GM23338 (cell line): Measurements from ENCODE around the gene RNF167. TPM values are rescaled to one million over a fixed set of nuclear protein-coding genes. Genes with fewer than 3 reads are reported as not detected.

Experiments
- ATAC-seq: fragments of 200-7000 bp; cut with Tn5 transposase; 3 replicates; pipeline ENCODE4 v1.9.1; 2020
- DNase-seq: peaks from one replicate; pipeline ENCODE4 v3.0.0-alpha.2; 2015; ENCODE audit warnings: low spot score
- H2AFZ ChIP-seq: fragments of 200-600 bp; sonication (generic); 2 replicates; pipeline ENCODE4 v1.8.0; 2016; ENCODE audit warnings: antibody characterized with exemption, mild to moderate bottlenecking, moderate library complexity
- H3F3A ChIP-seq: fragments of 200-600 bp; sonication (generic); replicated peaks from 2 replicates; pipeline ENCODE4 v1.8.0; 2017; ENCODE audit warnings: antibody characterized with exemption, mixed run types, low read depth
- H3K27ac ChIP-seq: fragments of 200-600 bp; sonication (generic); 2 replicates; pipeline ENCODE4 v1.6.1; 2016; ENCODE audit warnings: low read depth
- H3K27me3 ChIP-seq: fragments of 200-600 bp; sonication (generic); 2 replicates; pipeline ENCODE4 v1.8.0; 2016; ENCODE audit warnings: mild to moderate bottlenecking, mixed run types, moderate library complexity; ENCODE audit not compliant: insufficient read depth
- H3K36me3 ChIP-seq: fragments of 200-600 bp; sonication (generic); 2 replicates; pipeline ENCODE4 v1.8.0; 2016; ENCODE audit warnings: mild to moderate bottlenecking; ENCODE audit not compliant: insufficient read depth
- H3K4me1 ChIP-seq: fragments of 200-600 bp; sonication (generic); 2 replicates; pipeline ENCODE4 v1.8.0; 2016; ENCODE audit warnings: mild to moderate bottlenecking, moderate library complexity; ENCODE audit not compliant: insufficient read depth
- H3K4me2 ChIP-seq: fragments of 200-600 bp; sonication (generic); 2 replicates; pipeline ENCODE4 v1.7.1; 2017; ENCODE audit warnings: mixed run types
- H3K4me3 ChIP-seq: fragments of 200-600 bp; sonication (generic); 2 replicates; pipeline ENCODE4 v1.6.1; 2016; ENCODE audit warnings: mixed run types
- H3K79me2 ChIP-seq: fragments of 200-600 bp; sonication (generic); replicated peaks from 2 replicates; pipeline ENCODE4 v1.8.0; 2017; ENCODE audit warnings: mild to moderate bottlenecking; ENCODE audit not compliant: insufficient read depth
- H3K9me2 ChIP-seq: fragments of 200-600 bp; sonication (generic); 2 replicates; pipeline ENCODE4 v1.8.0; 2017; ENCODE audit not compliant: insufficient read depth
- H4K20me1 ChIP-seq: fragments of 200-600 bp; sonication (generic); replicated peaks from 2 replicates; pipeline ENCODE4 v1.8.0; 2017; ENCODE audit warnings: mild to moderate bottlenecking; ENCODE audit not compliant: insufficient read depth
- H3K27ac Mint-ChIP-seq: 2 replicates; pipeline ENCODE4 v1.8.0; 2020; ENCODE audit warnings: inconsistent platforms, mild to moderate bottlenecking, moderate library complexity, mixed read lengths
- H3K27me3 Mint-ChIP-seq: 3 replicates; pipeline ENCODE4 v1.8.0; 2022; ENCODE audit warnings: low read depth, mild to moderate bottlenecking, moderate library complexity, mixed read lengths, inconsistent platforms; ENCODE audit not compliant: insufficient read depth, poor library complexity
- H3K36me3 Mint-ChIP-seq: 3 replicates; pipeline ENCODE4 v1.8.0; 2021; ENCODE audit warnings: low read depth, mild to moderate bottlenecking, inconsistent platforms, moderate library complexity, mixed read lengths
- H3K4me1 Mint-ChIP-seq: 3 replicates; pipeline ENCODE4 v1.8.0; 2020; ENCODE audit warnings: mild to moderate bottlenecking, inconsistent platforms, mixed read lengths
- H3K4me3 Mint-ChIP-seq: 3 replicates; pipeline ENCODE4 v1.8.0; 2021; ENCODE audit warnings: moderate library complexity, mild to moderate bottlenecking, inconsistent platforms, mixed read lengths
- H3K9me3 Mint-ChIP-seq: 3 replicates; pipeline ENCODE4 v1.8.0; 2020; ENCODE audit warnings: moderate library complexity, mild to moderate bottlenecking, inconsistent platforms, mixed read lengths
- CREB1 ChIP-seq: fragments of 250-450 bp; sonication (Bioruptor Pico); IDR thresholded peaks from 2 replicates; pipeline ENCODE4 v1.5.0; 2020; ENCODE audit warnings: low read depth, mild to moderate bottlenecking, moderate library complexity
- ETS1 ChIP-seq: IDR thresholded peaks from 2 replicates; pipeline ENCODE4 v1.6.1; 2016; ENCODE audit warnings: antibody characterized with exemption
- EZH2 ChIP-seq: fragments of 200-600 bp; sonication (generic); IDR thresholded peaks from one replicate; pipeline ENCODE4 v1.8.0; 2017; ENCODE audit warnings: antibody characterized with exemption, mild to moderate bottlenecking, low read depth; ENCODE audit not compliant: unreplicated experiment
- EZH2phosphoT487 ChIP-seq: fragments of 200-600 bp; sonication (generic); IDR thresholded peaks from one replicate; pipeline ENCODE4 v1.8.1; 2018; ENCODE audit warnings: antibody characterized with exemption; ENCODE audit not compliant: unreplicated experiment
- JUNB ChIP-seq: IDR thresholded peaks from one replicate; pipeline ENCODE4 v1.6.1; 2016; ENCODE audit warnings: antibody characterized with exemption; ENCODE audit not compliant: unreplicated experiment
- NANOG ChIP-seq: IDR thresholded peaks from 2 replicates; pipeline ENCODE4 v1.6.1; 2016; ENCODE audit warnings: antibody characterized with exemption, borderline replicate concordance
- POLR2AphosphoS5 ChIP-seq: IDR thresholded peaks from 2 replicates; pipeline ENCODE4 v1.6.1; 2016; ENCODE audit warnings: antibody characterized with exemption, low read depth
- ZNF462 ChIP-seq: fragments of 250-450 bp; sonication (Bioruptor Pico); IDR thresholded peaks from 2 replicates; pipeline ENCODE4 v1.5.0; 2020; ENCODE audit warnings: mild to moderate bottlenecking, moderate library complexity
- polyA plus RNA-seq: library from polyadenylated mRNA; unstranded; fragments of >200 nt; fragmentation: Nextera tagmentation; extraction: Ambion mirVana; gene quantifications from 2 replicates; pipeline ENCODE4 v1.2.1, GENCODE V29; 2016
- total RNA-seq: library from RNA; depleted of rRNA; stranded (reverse); fragments of >200 nt; shearing (Covaris generic); gene quantifications from 2 replicates; pipeline ENCODE4 v1.2.3, GENCODE V29; 2014

RNF167 gene
- total and polyA plus RNA-seq, 2 experiments from 2014 or later = 61.2 to 84.4 TPM

GRCh38 chr17:4895121-4895520 lies 44.9 kb upstream of the RNF167 start:
- no peaks in the 10 kb centered on the region for H3K9me2 ChIP-seq
- no peak overlapping the region for H3K4me3 Mint-ChIP-seq
- H3K27ac Mint-ChIP-seq = no peak overlapping the region
- no peak overlapping the region for H3K27ac ChIP-seq
- H3K27me3 Mint-ChIP-seq = peaks cover 27% of the 10 kb centered on the region
- ATAC-seq = no peak
- no peaks in the 10 kb centered on the region for H4K20me1 ChIP-seq
- no peak overlapping the region for H3K4me3 ChIP-seq
- no peaks in the 10 kb centered on the region for H3K9me3 Mint-ChIP-seq
- H3K79me2 ChIP-seq = no peaks in the 10 kb centered on the region
- H2AFZ ChIP-seq = no peak overlapping the region
- no peak for DNase-seq
- H3K36me3 Mint-ChIP-seq = peaks cover 20% of the 10 kb centered on the region; the same call in 2 of the 3 replicates
- TF ChIP-seq JUNB (no peak), CREB1 (CRISPR knock-in tag) (no peak), POLR2AphosphoS5 (no peak), ZNF462 (CRISPR knock-in tag) (no peak), EZH2 (no peak), NANOG (no peak), ETS1 (no peak), EZH2phosphoT487 (no peak)
- H3K4me1 ChIP-seq = 0 out of 2 replicates have a peak, but pooled peaks cover 5% of the 10 kb centered on the region
- H3F3A ChIP-seq = peaks cover 16% of the 10 kb centered on the region; the same call in 1 of the 2 replicates
- H3K27me3 ChIP-seq = peaks cover 6% of the 10 kb centered on the region
- peaks cover 15% of the 10 kb centered on the region for H3K4me1 Mint-ChIP-seq
- no peaks in the 10 kb centered on the region; the same call in 1 of the 2 replicates for H3K36me3 ChIP-seq
- no peak overlapping the region for H3K4me2 ChIP-seq
